Right lobe of liver (tissue), 6 donors: ENCODE measurements around the gene GSG1L. TPM values are rescaled to one million over a fixed set of nuclear protein-coding genes. Genes with fewer than 3 reads are reported as not detected.

Source experiments
- ATAC-seq, 4 donors: fragments of 200-7000 bp; cut with Tn5 transposase; one replicate each; pipeline ENCODE4 v1.9.1; 2020; ENCODE audit warnings: mild to moderate bottlenecking in 4 of 4, moderate library complexity in 4 of 4
- DNase-seq, 3 donors: peaks; one replicate each; pipeline ENCODE4 v3.0.0-alpha.2; 2020
- H3K27ac ChIP-seq, 3 donors: fragments of 200-600 bp; one replicate each; pipeline ENCODE4 v1.8.0; 2022
- H3K27me3 ChIP-seq, 2 donors: fragments of 200-600 bp; one replicate each; pipeline ENCODE4 v1.8.0; 2022
- H3K36me3 ChIP-seq, 4 donors: fragments of 200-600 bp; sonication (generic) in 1 of 4; one replicate each; pipeline versions ENCODE4 v1.5.1 to v1.8.0; 2017 to 2022; ENCODE audit warnings: control low read depth in 1 of 4
- H3K4me1 ChIP-seq, 4 donors: fragments of 200-600 bp; sonication (generic) in 1 of 4; one replicate each; pipeline versions ENCODE4 v1.5.1 to v1.8.0; 2017 to 2022; ENCODE audit warnings: control low read depth in 1 of 4
- H3K4me3 ChIP-seq, 3 donors: fragments of 200-600 bp; one replicate each; pipeline ENCODE4 v1.8.0; 2022
- H3K9me3 ChIP-seq, 4 donors: fragments of 200-600 bp; sonication (generic) in 1 of 4; one replicate each; pipeline versions ENCODE4 v1.5.1 to v1.8.0; 2017 to 2022; ENCODE audit warnings: control low read depth in 1 of 4
- CTCF ChIP-seq, 4 donors: fragments of 200-600 bp in 3 of 4; fragments of 450-650 bp in 1 of 4; IDR thresholded peaks; one replicate each; pipeline versions ENCODE4 v1.5.1 to v1.8.0; 2016 to 2022; ENCODE audit warnings: antibody characterized with exemption in 4 of 4, mild to moderate bottlenecking in 2 of 4
- POLR2A ChIP-seq: fragments of 450-650 bp; IDR thresholded peaks from one replicate; pipeline ENCODE4 v1.6.1; 2017; ENCODE audit warnings: antibody characterized with exemption, mild to moderate bottlenecking
- whole genome bisulfite sequencing: methylation state at CpG from one replicate; pipeline ENCODE4 v1.1.6; 2018; ENCODE audit warnings: low coverage, low lambda C conversion rate; ENCODE audit not compliant: insufficient coverage; ENCODE audit errors: missing lambda C conversion rate; 5-methylcytosine and 5-hydroxymethylcytosine counted together
- intact Hi-C, 2 donors: fragments of 100-400 bp; cut with DNase I; formaldehyde crosslinking; loops; one replicate each; pipeline versions ENCODE4 v1.11.2 to v1.14.1; 2022
- total RNA-seq, 6 experiments: library from RNA; depleted of rRNA in 2 of 6; stranded (reverse); fragments of >200 nt in 2 of 6; fragmentation: NEBNext Ultra II Directional in 3 of 6; extraction: Animal tissue kit (Norgen Biotek cat#: 25700) in 3 of 6; gene quantifications; one replicate each; pipeline versions ENCODE4 v1.1.0 to v1.2.4, GENCODE V29; 2016 to 2023
- donor health status: DM: no; HTN: yes; CAD: no.
- donor health status: DM: no; HTN: no; CAD: no.
- donor health status: DM: no; HTN: no; CAD: no.
- donor health status: DM: no; HTN: yes; CAD: no.
- donor health status: DM: no; HTN: yes; CAD: no.

Gene GSG1L
- total RNA-seq, 6 experiments from 2014 or later: 0.33 TPM; not detected in 5

DNA sequence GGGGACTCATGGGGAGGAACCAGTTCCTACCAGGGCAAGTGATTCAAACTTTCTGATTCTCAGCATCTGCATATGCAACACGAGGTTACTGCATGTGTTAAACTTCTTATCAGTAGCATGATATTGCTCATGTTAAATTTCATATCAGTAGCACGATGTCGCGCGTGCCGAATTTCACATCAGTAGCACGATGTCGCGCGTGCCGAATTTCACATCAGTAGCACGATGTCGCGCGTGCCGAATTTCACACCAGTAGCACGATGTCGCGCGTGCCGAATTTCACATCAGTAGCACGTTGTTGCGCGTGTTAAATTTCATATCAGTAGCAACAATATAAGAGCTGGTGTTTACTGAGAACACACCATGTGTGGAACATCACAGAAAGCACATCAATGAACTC lies 221.6 kb downstream of the GSG1L start:
- DNase-seq (no peak), ATAC-seq (no peak)
- 78% methylated on average over 23 of the region's 24 CpGs for WGBS
- H3K4me3 ChIP-seq: no peak overlapping the region
- H3K27me3 ChIP-seq: no peaks in the 10 kb centered on the region
- TF ChIP-seq POLR2A (no peak), CTCF (IDR thresholded peaks at IDR 0.05) (no peak)
- H3K9me3 ChIP-seq: no peaks in the 10 kb centered on the region
- no peak overlapping the region for H3K27ac ChIP-seq
- H3K4me1 ChIP-seq: no peaks in the 10 kb centered on the region
- no peaks in the 10 kb centered on the region for H3K36me3 ChIP-seq
- intact Hi-C loops: no loop called here

DNA sequence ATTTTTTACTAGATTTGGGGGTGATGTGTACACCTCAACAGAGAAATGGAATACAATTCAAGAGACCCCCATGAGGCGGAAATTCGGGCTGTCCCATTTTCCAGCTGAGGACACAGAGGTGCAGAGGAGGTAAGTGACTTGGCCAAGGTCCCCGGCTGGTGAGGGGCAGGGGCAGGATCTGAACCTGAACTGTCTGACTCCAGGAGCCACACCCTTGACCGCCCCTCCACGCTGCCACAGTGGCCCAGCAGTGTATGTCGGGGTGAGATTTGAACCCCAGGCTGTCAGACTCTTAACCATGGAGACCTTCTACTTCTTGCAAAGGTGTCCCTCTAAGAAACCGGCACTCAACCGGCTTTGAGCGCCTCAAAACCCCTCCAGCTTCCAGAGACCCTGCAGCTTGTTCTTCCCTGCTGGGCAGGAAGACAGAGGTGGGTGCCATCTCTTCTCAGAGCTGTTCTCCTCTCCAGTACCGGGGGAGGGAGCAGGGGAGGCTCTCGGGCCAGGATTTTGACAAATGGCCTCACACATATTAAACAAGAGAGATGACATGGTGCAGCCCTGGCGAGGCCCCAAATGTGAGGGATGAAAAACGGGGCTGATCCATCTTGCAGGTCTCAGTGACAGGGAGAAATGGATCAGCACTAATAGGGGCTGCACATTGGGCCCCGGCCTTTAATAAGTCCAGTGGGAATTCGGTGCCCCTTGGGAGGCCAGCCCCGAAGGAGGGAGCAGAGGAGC lies 222.3 kb downstream of the GSG1L start:
- no peaks in the 10 kb centered on the region for H3K9me3 ChIP-seq
- H3K36me3 ChIP-seq: no peaks in the 10 kb centered on the region
- ATAC-seq (no peak), DNase-seq (no peak)
- no peak overlapping the region for H3K27ac ChIP-seq
- WGBS: 46% methylated on average over 9 of the region's 16 CpGs
- H3K27me3 ChIP-seq: no peaks in the 10 kb centered on the region
- intact Hi-C loops: no loop called here
- no peak overlapping the region for H3K4me3 ChIP-seq
- no peaks in the 10 kb centered on the region for H3K4me1 ChIP-seq
- TF ChIP-seq CTCF (IDR thresholded peaks at IDR 0.05) (no peak), POLR2A (no peak)

DNA sequence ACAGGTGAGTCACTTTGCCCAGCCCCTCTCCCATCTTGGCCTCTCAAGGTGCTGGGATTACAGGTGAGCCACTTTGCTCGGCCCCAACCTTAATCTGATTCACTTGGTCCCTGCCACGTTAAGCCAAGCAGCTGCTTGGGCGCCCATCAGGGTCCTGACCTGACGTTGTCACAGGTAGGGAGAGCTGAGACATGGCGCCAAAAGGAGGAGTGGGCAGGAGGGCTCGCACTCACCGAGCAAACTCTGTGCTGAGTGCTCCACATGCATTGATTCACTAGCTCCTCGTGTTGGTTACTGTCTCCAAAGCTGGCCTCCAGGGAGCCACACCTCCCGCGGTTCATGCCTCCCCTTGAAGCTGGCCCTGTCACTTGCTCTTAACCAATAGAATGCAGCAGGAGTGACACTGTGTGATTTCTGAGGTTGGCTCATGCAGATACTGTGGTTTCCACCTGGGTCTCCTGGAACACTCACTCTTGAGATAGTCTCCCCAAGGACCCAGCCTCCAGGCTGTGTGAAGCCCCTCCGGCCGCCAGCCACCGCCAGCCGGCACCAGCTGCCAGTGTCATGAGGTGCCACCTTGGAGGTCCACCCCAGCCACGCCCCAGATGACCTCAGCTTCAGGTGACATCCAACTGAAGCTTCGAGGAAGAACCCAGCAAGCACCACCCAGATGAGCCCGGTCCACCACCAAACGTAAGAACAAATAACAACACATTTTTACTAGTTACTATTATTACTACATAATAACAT lies 223.0 kb downstream of the GSG1L start:
- Histone ChIP-seq H3K9me3 (no peaks in the 10 kb centered on the region), H3K4me3 (no peak overlapping the region), H3K27ac (no peak overlapping the region), H3K4me1 (no peaks in the 10 kb centered on the region), H3K27me3 (no peaks in the 10 kb centered on the region), H3K36me3 (no peaks in the 10 kb centered on the region)
- no peak for DNase-seq
- no peak for ATAC-seq
- 56% methylated on average over 6 of the region's 18 CpGs for WGBS
- intact Hi-C loops: no loop called here
- TF ChIP-seq CTCF (IDR thresholded peaks at IDR 0.05): no peak
- TF ChIP-seq POLR2A: no peak

DNA sequence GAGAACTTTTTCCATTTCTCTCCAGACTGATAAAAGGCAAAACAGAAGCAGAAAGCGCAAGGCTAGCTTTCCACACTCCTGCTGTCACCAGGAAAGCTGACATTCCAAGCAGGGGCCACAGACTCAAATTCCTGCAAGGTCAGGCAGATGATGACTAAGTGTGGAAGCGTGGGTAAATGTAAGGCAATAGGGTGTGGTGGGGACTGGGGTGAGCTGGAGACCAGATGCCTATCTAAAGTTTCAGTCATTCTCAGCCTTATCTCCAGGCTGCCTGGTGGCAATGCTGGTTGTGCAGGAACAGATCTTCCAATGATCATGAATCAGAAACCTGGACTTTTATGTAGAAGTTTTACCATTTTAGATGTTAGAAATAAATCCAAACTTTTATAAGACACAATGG lies 224.1 kb downstream of the GSG1L start:
- DNase-seq (no peak), ATAC-seq (no peak)
- intact Hi-C loops: no loop called here
- Histone ChIP-seq H3K9me3 (no peaks in the 10 kb centered on the region), H3K36me3 (no peaks in the 10 kb centered on the region), H3K27ac (no peak overlapping the region), H3K4me3 (no peak overlapping the region), H3K4me1 (no peaks in the 10 kb centered on the region), H3K27me3 (no peaks in the 10 kb centered on the region)
- no peak for TF ChIP-seq POLR2A
- WGBS: 71% methylated on average over 2 of the region's 2 CpGs

DNA sequence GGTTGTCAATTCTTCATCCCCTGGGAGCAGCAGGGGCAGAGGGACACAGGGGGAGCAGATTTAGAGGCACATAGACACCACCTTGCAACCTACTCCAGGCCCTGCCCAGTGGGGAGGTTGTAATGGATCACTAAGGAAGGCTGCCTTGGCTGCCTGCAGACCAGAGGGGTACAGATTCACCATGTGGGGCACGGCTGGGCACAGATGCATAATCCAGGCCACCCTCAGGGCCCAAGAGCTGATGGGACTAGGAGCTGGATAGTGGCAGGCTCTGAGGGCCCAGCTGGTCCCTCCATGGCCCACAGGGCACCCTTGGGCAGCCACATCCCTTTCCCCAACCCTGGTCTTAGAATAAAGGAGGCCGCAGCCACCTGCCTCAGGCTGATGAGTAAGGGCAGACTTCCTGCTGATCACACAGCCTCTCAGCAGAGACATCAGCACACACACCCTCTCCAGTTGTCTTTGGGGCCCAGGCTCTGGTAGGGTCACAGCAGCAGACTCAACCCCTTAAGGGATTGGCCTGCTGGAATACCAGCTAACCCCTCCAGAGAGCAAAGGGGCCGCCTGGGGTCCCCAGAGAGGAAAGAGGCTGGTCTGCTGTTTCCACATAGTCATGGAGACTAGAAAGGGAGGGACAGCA lies 224.9 kb downstream of the GSG1L start:
- Histone ChIP-seq H3K4me3 (no peak overlapping the region), H3K27me3 (no peaks in the 10 kb centered on the region), H3K27ac (no peak overlapping the region), H3K36me3 (no peaks in the 10 kb centered on the region), H3K9me3 (no peaks in the 10 kb centered on the region), H3K4me1 (no peaks in the 10 kb centered on the region)
- ATAC-seq (peak in 1 of 4 donors; percentile 30), DNase-seq (no peak)
- no CpG with 5 or more reads among the region's 3 CpGs for WGBS
- no peak for TF ChIP-seq CTCF (IDR thresholded peaks at IDR 0.05)
- no peak for TF ChIP-seq POLR2A
- intact Hi-C loops: no loop called here
